Thoracic aorta (tissue), 2 donors: Measurements from ENCODE around the gene NAT9. TPM values are rescaled to one million over a fixed set of nuclear protein-coding genes. Genes with fewer than 3 reads are reported as not detected.

ENCODE experiments used
- ATAC-seq: fragments of 150-250 bp; one replicate; pipeline ENCODE4 v1.8.0; 2017; ENCODE audit warnings: low read depth; ENCODE audit not compliant: insufficient number of reproducible peaks, low FRiP score
- DNase-seq: peaks from one replicate; pipeline ENCODE4 v3.0.0-alpha.2; 2020; ENCODE audit warnings: low spot score
- H3K27ac ChIP-seq, 2 donors: fragments of 200-600 bp; sonication (generic); 1 replicate in 1 of 2; 2 replicates in 1 of 2; pipeline ENCODE4 v1.5.1; 2016; ENCODE audit warnings: mild to moderate bottlenecking in 2 of 2, moderate library complexity in 2 of 2
- H3K27me3 ChIP-seq: fragments of 200-600 bp; sonication (generic); replicated peaks from 2 replicates; pipeline ENCODE4 v1.6.0; 2016; ENCODE audit warnings: mild to moderate bottlenecking; ENCODE audit not compliant: insufficient read depth
- H3K36me3 ChIP-seq: fragments of 200-600 bp; sonication (generic); one replicate; pipeline ENCODE4 v1.5.1; 2016
- H3K4me1 ChIP-seq, 2 donors: fragments of 200-600 bp; sonication (generic); 1 replicate in 1 of 2; 2 replicates in 1 of 2; pipeline versions ENCODE4 v1.5.1 to v1.6.0; 2016; ENCODE audit warnings: low read depth in 2 of 2, mild to moderate bottlenecking in 1 of 2; ENCODE audit not compliant: control insufficient read depth in 1 of 2
- H3K4me3 ChIP-seq: fragments of 200-600 bp; sonication (generic); 2 replicates; pipeline ENCODE4 v1.5.1; 2016; ENCODE audit warnings: mild to moderate bottlenecking
- H3K9me3 ChIP-seq: fragments of 200-600 bp; sonication (generic); 2 replicates; pipeline ENCODE4 v1.5.1; 2016
- total RNA-seq, 2 donors: library from RNA; depleted of rRNA; stranded (reverse); fragments of >200 nt; gene quantifications; one replicate each; pipeline versions ENCODE4 v1.1.0 to v1.2.3, GENCODE V29; 2016
- TF ChIP-seq, protein P1 (sequence below): fragments of 200-600 bp; sonication (generic); IDR thresholded peaks from one replicate; pipeline ENCODE4 v1.5.1; 2019; ENCODE audit warnings: antibody characterized with exemption

The NAT9 gene
- total RNA-seq, 2 donors from 2014 or later, result 37.1 to 39.4 TPM

DNA sequence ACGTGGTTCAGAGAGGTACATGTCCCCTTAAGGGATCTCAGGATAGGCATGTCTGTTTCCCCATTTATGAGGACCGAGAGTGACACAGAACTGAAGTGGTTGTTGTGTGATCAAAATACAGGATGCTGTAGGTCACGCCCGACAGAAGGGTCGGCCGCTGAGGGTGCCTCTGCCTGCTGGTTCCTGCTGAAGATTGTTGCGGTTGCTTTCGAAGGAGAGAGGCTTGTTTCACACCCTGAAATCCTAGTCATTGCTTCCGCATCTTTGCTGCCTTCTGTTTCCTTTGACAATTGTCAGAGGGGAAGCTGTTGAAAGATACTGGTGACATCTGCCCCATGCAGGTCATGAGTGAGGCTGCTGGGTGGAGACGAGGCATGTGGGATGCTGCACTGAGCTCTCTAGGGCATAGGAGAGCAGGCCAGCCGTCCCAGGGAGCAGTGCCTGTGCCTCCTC lies 3.8 kb upstream of the NAT9 start:
- H3K9me3 ChIP-seq, result no peaks in the 10 kb centered on the region
- peak overlapping the region in 1 of 2 donors; percentile 26 for H3K27ac ChIP-seq
- DNase-seq, result no peak
- H3K4me3 ChIP-seq, result no peak overlapping the region
- no peaks in the 10 kb centered on the region for H3K27me3 ChIP-seq
- H3K4me1 ChIP-seq, result peaks cover 15 to 21% of the 10 kb centered on the region in 2 donors
- TF ChIP-seq, protein P1, sequence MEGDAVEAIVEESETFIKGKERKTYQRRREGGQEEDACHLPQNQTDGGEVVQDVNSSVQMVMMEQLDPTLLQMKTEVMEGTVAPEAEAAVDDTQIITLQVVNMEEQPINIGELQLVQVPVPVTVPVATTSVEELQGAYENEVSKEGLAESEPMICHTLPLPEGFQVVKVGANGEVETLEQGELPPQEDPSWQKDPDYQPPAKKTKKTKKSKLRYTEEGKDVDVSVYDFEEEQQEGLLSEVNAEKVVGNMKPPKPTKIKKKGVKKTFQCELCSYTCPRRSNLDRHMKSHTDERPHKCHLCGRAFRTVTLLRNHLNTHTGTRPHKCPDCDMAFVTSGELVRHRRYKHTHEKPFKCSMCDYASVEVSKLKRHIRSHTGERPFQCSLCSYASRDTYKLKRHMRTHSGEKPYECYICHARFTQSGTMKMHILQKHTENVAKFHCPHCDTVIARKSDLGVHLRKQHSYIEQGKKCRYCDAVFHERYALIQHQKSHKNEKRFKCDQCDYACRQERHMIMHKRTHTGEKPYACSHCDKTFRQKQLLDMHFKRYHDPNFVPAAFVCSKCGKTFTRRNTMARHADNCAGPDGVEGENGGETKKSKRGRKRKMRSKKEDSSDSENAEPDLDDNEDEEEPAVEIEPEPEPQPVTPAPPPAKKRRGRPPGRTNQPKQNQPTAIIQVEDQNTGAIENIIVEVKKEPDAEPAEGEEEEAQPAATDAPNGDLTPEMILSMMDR, result no peak
- no peaks in the 10 kb centered on the region for H3K36me3 ChIP-seq
- ATAC-seq, result no peak

GRCh38 chr17:74779501-74779900 lies 3.4 kb upstream of the NAT9 start:
- H3K36me3 ChIP-seq, result no peaks in the 10 kb centered on the region
- H3K4me1 ChIP-seq, result peaks cover 15 to 25% of the 10 kb centered on the region in 2 donors
- ATAC-seq, result no peak
- no peaks in the 10 kb centered on the region for H3K9me3 ChIP-seq
- TF ChIP-seq, protein P1, result no peak
- H3K27ac ChIP-seq, result peak overlapping the region in 1 of 2 donors; percentile 26
- no peak overlapping the region for H3K4me3 ChIP-seq
- DNase-seq, result no peak
- no peaks in the 10 kb centered on the region for H3K27me3 ChIP-seq

GRCh38 chr17:74778960-74779359 lies 2.8 kb upstream of the NAT9 start:
- TF ChIP-seq, protein P1, result no peak
- Histone ChIP-seq H3K4me3 (no peak overlapping the region), H3K27me3 (no peaks in the 10 kb centered on the region), H3K9me3 (no peaks in the 10 kb centered on the region), H3K36me3 (no peaks in the 10 kb centered on the region), H3K27ac (no peak overlapping the region), H3K4me1 (peaks cover 15 to 25% of the 10 kb centered on the region in 2 donors)
- no peak for ATAC-seq
- no peak for DNase-seq

DNA sequence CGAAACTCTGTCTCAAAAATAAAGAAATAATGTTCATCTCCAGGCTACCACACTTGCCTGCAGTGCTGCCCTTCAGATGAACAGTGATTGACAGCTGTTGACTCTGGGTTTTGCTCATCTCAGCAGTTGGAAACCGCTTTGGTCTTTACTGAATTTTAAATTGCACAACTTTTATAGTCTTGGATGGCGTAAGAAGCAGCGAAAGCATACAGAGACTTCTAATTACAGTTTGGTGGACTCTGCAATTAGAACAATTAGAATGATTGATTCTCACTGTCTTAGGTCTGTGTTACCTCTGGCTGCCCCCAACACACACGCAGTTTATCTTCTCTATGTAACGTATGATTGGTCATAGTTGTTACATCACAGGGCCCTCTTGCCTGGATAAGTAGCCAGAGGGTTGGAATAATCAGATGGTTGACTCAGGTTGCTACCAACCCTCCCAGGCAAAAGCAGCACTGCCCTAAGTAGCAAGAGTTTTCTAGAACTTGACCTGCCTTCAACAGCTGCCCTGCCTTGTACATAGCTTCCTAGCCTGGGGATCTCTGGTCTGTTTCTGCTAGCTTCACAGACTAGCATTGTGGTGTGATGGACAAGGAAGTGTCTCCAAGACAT lies 1.9 kb upstream of the NAT9 start:
- peaks cover 15 to 25% of the 10 kb centered on the region in 2 donors for H3K4me1 ChIP-seq
- peaks cover 6% of the 10 kb centered on the region for H3K36me3 ChIP-seq
- ATAC-seq (no peak), DNase-seq (no peak)
- H3K4me3 ChIP-seq, result no peak overlapping the region
- H3K9me3 ChIP-seq, result no peaks in the 10 kb centered on the region
- no peaks in the 10 kb centered on the region for H3K27me3 ChIP-seq
- H3K27ac ChIP-seq, result no peak overlapping the region
- TF ChIP-seq, protein P1, result no peak

DNA sequence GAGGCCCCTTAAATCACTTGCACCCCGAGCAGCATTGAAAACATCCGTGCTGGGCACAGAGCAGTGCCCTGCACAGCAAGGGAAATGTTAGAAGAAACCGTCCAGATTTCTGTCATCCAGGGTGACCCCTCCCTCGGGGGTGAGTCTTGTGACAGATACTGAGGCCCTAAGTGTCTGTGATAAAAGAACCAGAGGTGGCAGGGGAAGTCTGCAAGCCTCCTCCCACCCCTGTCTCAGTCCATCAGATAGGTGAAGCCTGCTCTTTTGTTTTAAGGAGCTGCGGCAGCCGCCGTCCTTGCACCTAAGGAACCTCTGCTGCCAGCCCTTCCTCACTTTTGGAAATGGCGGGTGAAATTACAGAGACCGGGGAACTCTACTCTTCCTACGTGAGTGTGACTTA lies 845 bp upstream of the NAT9 start:
- H3K4me3 ChIP-seq, result peak overlapping the region; percentile 93
- no peak overlapping the region for H3K27ac ChIP-seq
- H3K4me1 ChIP-seq, result peaks cover 15 to 25% of the 10 kb centered on the region in 2 donors
- DNase-seq, result no peak
- H3K9me3 ChIP-seq, result no peaks in the 10 kb centered on the region
- no peaks in the 10 kb centered on the region for H3K27me3 ChIP-seq
- ATAC-seq, result no peak
- peaks cover 16% of the 10 kb centered on the region for H3K36me3 ChIP-seq
- TF ChIP-seq, protein P1, result no peak
